Vagina (tissue), 2 donors: ENCODE results near the gene TMEM165. TPM values are rescaled to one million over a fixed set of nuclear protein-coding genes. Genes with fewer than 3 reads are reported as not detected.

Experiments
- DNase-seq, 2 donors: peaks; one replicate each; pipeline ENCODE4 v3.0.0-alpha.2; 2017; ENCODE audit errors: extremely low spot score in 2 of 2
- H3K27ac ChIP-seq: fragments of 200-600 bp; sonication (generic); one replicate; pipeline ENCODE4 v1.5.1; 2019
- H3K27me3 ChIP-seq: fragments of 200-600 bp; sonication (generic); one replicate; pipeline ENCODE4 v1.5.1; 2019
- H3K36me3 ChIP-seq, 2 donors: fragments of 200-600 bp; sonication (generic); one replicate each; pipeline ENCODE4 v1.5.1; 2017 to 2019
- H3K4me1 ChIP-seq: fragments of 200-600 bp; sonication (generic); one replicate; pipeline ENCODE4 v1.5.1; 2019
- H3K4me3 ChIP-seq, 2 donors: fragments of 200-600 bp; sonication (generic); 1 replicate in 1 of 2; 2 replicates in 1 of 2; pipeline ENCODE4 v1.5.1; 2016 to 2019
- H3K9me3 ChIP-seq: fragments of 200-600 bp; sonication (generic); one replicate; pipeline ENCODE4 v1.5.1; 2019
- CTCF ChIP-seq, 3 experiments: fragments of 450-650 bp in 2 of 3; fragments of 200-600 bp in 1 of 3; sonication (generic) in 1 of 3; IDR thresholded peaks; one replicate each; pipeline ENCODE4 v1.5.1; 2017 to 2019; ENCODE audit warnings: antibody characterized with exemption in 3 of 3, mild to moderate bottlenecking in 2 of 3, moderate library complexity in 2 of 3
- POLR2A ChIP-seq, 2 donors: fragments of 450-650 bp; IDR thresholded peaks; one replicate each; pipeline ENCODE4 v1.6.1; 2017; ENCODE audit warnings: antibody characterized with exemption in 2 of 2, mild to moderate bottlenecking in 2 of 2, moderate library complexity in 2 of 2
- POLR2AphosphoS5 ChIP-seq, 2 donors: sonication (generic); formaldehyde crosslinking; IDR thresholded peaks; one replicate each; pipeline ENCODE4 v1.9.0; 2017; ENCODE audit warnings: antibody characterized with exemption in 2 of 2, mild to moderate bottlenecking in 2 of 2, low read depth in 1 of 2; ENCODE audit not compliant: insufficient read depth in 1 of 2
- intact Hi-C: fragments of 100-400 bp; cut with DNase I; formaldehyde crosslinking; loops from one replicate; pipeline ENCODE4 v1.15.1; 2023
- total RNA-seq: library from RNA; depleted of rRNA; stranded (reverse); fragments of >200 nt; gene quantifications from one replicate; pipeline ENCODE4 v1.2.3, GENCODE V29; 2016

The TMEM165 gene
- total RNA-seq, 1 donor from 2014 or later, result 171 TPM

GRCh38 chr4:55447108-55447708, 51.5 kb downstream of the TMEM165 start:
- Histone ChIP-seq H3K27ac (no peak overlapping the region), H3K27me3 (no peaks in the 10 kb centered on the region), H3K36me3 (peaks cover 0 to 38% of the 10 kb centered on the region in 2 donors), H3K9me3 (no peaks in the 10 kb centered on the region), H3K4me1 (no peaks in the 10 kb centered on the region), H3K4me3 (no peak overlapping the region)
- TF ChIP-seq POLR2A (IDR thresholded peaks at IDR 0.05) (no peak), POLR2AphosphoS5 (IDR thresholded peaks at IDR 0.05; ENCODE audit: insufficient read depth in 1 of 2, low read depth in 1 of 2) (no peak), CTCF (IDR thresholded peaks at IDR 0.05) (no peak)
- no peak for DNase-seq
- intact Hi-C loops, result no loop called here

GRCh38 chr4:55447831-55448230, 52.1 kb downstream of the TMEM165 start:
- Histone ChIP-seq H3K4me1 (no peaks in the 10 kb centered on the region), H3K36me3 (peaks cover 0 to 38% of the 10 kb centered on the region in 2 donors), H3K27me3 (no peaks in the 10 kb centered on the region), H3K4me3 (no peak overlapping the region), H3K9me3 (no peaks in the 10 kb centered on the region), H3K27ac (no peak overlapping the region)
- intact Hi-C loops, result no loop called here
- no peak for DNase-seq
- TF ChIP-seq POLR2AphosphoS5 (IDR thresholded peaks at IDR 0.05; ENCODE audit: insufficient read depth in 1 of 2, low read depth in 1 of 2) (no peak), POLR2A (IDR thresholded peaks at IDR 0.05) (no peak), CTCF (IDR thresholded peaks at IDR 0.05) (no peak)

GRCh38 chr4:55450566-55450965, 54.8 kb downstream of the TMEM165 start:
- Histone ChIP-seq H3K36me3 (peaks cover 0 to 25% of the 10 kb centered on the region in 2 donors), H3K27me3 (no peaks in the 10 kb centered on the region), H3K27ac (no peak overlapping the region), H3K9me3 (no peaks in the 10 kb centered on the region), H3K4me1 (no peaks in the 10 kb centered on the region), H3K4me3 (no peak overlapping the region)
- no peak for DNase-seq
- no peak for TF ChIP-seq CTCF (IDR thresholded peaks at IDR 0.05)
- TF ChIP-seq POLR2A (IDR thresholded peaks at IDR 0.05), result no peak
- no peak for TF ChIP-seq POLR2AphosphoS5 (IDR thresholded peaks at IDR 0.05; ENCODE audit: insufficient read depth in 1 of 2, low read depth in 1 of 2)
- intact Hi-C loops, result no loop called here

- Histone ChIP-seq H3K4me1 (no peaks in the 10 kb centered on the region), H3K27ac (no peak overlapping the region), H3K36me3 (peaks cover 0 to 11% of the 10 kb centered on the region in 2 donors), H3K9me3 (no peaks in the 10 kb centered on the region), H3K27me3 (no peaks in the 10 kb centered on the region), H3K4me3 (no peak overlapping the region)
- DNase-seq, result no peak
- intact Hi-C loops, result no loop called here
- no peak for TF ChIP-seq POLR2A (IDR thresholded peaks at IDR 0.05)
- no peak for TF ChIP-seq CTCF (IDR thresholded peaks at IDR 0.05)
- no peak for TF ChIP-seq POLR2AphosphoS5 (IDR thresholded peaks at IDR 0.05; ENCODE audit: insufficient read depth in 1 of 2, low read depth in 1 of 2)
These were observed 62.4 kb downstream of the TMEM165 start for GRCh38 chr4:55458164-55458563.

GRCh38 chr4:55458611-55459010, 62.9 kb downstream of the TMEM165 start:
- Histone ChIP-seq H3K9me3 (no peaks in the 10 kb centered on the region), H3K27ac (no peak overlapping the region), H3K4me1 (no peaks in the 10 kb centered on the region), H3K27me3 (no peaks in the 10 kb centered on the region), H3K36me3 (peaks cover 0 to 11% of the 10 kb centered on the region in 2 donors), H3K4me3 (no peak overlapping the region)
- intact Hi-C loops, result no loop called here
- TF ChIP-seq POLR2AphosphoS5 (IDR thresholded peaks at IDR 0.05; ENCODE audit: insufficient read depth in 1 of 2, low read depth in 1 of 2), result no peak
- no peak for TF ChIP-seq POLR2A (IDR thresholded peaks at IDR 0.05)
- TF ChIP-seq CTCF (IDR thresholded peaks at IDR 0.05), result no peak
- DNase-seq, result no peak
